ENCODE data around the gene FRMD8.

The FRMD8 gene

DNA sequence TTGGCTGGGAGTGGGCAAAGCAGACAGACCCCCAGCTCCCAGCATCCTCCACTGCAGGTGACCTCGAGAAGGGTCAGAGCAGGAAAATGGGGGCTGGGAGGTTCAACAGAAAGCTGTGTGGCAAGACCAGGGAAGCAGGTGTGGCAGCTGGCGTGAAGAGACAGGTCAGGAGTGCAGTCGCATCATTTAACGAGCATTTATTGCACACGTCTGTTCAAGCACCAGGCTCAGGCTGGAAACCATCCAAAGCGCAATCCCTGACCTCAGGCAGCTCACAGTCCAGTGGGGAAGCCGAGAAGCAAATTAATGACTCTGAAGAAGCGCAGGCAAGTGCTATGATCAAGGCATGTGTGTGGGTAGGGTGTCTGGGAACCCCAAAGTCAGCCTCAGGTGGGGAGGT is 11.4 kb upstream of the FRMD8 start:
- DNase-seq (ENCODE audit: low read depth, low spot score), result no peak

DNA sequence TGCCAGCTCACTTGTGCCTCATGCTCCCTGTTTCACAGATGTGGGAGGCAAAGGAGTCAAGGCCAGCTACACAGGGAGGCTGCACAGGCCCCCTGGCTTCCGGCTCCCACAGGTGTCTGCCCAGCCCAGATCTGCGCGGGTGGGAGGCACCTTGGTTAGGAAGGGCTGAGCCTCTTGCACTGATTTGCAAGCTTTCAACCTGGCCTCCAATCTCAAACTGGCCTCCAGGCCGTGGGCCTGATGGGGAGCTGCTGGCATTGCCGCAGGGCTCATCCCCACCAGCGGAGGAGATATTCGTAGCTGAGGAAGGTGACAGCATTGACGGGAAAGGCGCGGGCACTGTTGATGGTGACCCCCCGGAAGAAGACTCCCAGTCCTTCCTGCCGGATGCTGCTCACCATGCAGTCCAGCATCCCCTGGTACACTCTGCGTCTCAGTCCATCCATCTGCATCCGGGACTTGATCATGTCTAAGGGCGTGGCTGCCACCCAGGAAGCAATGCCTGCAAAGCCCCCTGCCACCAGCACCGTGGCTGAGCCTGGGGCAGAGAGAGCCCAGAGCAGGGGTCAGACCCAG is 10.2 kb upstream of the FRMD8 start:
- DNase-seq (ENCODE audit: low read depth, low spot score), result no peak

DNA sequence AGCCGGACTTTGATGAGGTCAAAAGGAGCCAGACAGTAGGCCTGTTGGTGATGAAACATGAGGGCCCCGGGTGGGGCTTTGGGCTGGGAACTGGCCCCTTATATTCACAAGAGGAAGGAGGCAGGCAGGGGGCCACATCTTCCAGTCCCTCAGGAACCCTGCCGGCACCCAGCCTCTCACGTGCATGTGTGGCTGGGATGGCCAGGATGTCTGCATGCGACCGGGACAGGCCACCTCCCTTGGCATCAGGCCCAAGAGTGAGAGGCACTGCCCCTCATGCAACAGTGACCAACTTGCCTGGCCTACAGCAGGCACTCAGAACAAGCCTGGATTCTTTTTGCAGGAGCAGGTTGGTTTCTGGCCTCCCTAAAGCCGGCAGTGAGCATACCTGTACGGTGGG is 9.4 kb upstream of the FRMD8 start:
- no peak for DNase-seq (ENCODE audit: low read depth, low spot score)

GRCh38 chr11:65377777-65378176 is 8.7 kb upstream of the FRMD8 start:
- no peak for DNase-seq (ENCODE audit: low read depth, low spot score)

DNA sequence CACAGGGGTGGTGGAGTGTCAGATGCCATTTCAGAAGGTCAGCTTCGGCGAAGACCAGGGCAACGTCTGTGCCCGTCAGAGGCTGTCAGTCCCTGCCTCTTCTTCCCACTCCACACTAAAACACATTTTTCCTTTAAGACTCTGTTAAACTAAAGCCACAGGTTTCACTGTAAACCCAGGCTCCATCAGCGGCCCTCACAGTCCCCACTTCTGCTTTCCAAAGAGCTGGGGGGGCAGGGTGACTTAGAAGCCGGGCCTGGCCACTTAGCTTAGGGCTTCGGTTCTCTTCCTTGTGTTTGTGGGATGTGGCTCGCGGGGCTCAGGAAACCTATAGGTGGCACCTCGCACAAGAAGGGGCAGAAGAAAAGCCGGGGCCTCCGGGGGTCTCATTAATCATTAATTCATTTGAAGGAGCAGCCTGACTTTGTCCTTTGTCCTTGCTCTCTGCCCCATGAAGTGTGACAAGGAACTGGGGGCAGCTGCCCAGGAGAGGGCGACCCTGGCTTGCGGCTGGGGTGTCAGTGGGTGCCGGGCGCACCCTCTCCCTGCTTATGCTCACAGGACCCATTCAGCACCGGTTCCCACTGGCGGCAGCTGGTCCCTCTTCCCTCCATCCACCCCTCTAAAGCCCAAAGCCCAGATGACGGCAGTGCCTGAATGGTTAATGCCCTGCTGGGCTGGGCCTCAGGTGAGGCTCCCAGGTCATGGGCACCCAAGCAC is 8.1 kb upstream of the FRMD8 start:
- DNase-seq (ENCODE audit: low read depth, low spot score), result no peak

- DNase-seq (ENCODE audit: low read depth, low spot score), result peak; percentile 22
Measured at GRCh38 chr11:65378928-65379638, 7.4 kb upstream of the FRMD8 start.

DNA sequence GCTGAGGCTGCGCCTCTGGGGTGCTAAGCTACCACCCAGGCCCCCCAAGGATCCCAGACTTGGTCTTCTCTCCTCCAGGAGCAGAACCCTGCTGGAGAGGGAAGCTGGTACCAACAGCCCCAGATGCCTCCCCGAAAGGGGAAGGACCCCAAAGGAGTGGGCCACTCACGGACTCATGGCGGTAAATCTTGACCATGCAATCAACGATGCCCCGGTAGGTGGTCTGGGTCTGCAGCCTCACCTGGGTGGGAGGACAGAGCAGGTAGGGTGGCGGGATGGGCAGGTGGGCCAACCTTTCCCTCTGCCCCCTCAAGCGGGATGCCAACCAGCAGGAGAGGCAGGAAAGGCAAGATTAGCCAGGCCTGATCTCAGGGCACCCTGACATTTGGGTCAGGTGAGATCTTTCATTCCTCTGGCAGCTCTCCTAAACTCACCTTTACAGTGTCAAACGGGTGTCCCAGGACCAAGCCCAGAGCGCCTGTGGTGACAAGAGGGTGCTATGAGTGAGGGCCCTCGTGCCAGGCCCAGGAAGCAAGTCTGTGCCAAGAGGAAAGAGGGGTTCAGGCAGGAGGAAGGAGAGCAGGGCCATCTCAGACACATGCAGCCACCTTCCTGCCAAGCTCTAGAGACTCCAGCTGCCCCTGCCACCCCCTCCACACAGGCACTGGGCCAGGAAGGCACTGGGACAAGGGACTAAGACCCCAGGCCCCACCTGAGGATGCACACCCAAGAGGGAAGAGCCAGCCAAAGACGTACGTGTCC is 6.6 kb upstream of the FRMD8 start:
- DNase-seq (ENCODE audit: low read depth, low spot score), result no peak

DNA sequence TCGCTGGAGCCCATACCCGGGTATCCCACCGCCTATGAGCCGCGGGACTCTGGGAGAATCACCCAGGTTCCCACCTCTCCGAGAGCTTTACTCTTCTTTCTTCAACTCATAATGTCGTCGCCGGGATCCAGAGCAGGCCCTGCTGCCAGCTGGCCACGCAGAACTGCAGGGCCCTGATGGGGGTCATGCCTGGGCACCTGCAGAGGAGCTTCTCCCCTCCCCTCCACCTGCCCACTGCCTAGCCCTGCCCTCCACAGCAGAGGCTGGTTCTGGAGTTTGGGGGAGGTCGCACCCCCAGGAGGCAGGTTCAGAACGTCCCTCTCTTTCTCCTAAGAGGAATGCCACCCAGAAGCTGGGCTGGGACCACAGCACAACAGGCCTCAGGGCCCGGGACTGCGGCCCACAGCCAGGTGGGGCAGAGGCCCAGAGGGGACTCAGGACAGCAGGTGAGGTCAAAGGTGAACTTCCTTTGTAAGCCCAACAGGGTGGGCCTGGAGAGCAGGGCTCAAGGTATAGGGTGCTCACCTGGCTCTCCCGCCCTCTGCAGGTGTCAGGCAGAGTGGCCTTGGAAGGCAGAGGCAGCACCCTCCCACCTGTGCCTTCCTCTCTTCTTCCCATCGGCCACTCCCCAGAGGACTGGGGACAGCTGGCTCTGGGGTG is 5.8 kb upstream of the FRMD8 start:
- no peak for DNase-seq (ENCODE audit: low read depth, low spot score)

DNA sequence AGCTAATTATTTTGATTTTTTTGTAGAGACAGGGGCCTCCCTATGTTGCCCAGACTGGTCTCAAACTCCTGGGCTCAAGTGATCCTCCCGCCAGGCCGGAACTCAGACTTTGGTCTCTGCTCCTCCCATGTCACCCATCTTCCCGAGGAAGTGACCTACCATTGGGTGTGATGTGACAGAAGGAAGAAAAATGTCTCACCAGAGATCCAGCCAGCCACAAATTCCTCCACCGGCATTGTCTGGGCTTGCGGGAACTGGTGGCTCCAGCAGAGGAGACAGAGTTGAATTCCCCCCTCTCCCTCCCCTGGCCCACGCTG is 4.8 kb upstream of the FRMD8 start:
- peak; percentile 85 for DNase-seq (ENCODE audit: low read depth, low spot score)

DNA sequence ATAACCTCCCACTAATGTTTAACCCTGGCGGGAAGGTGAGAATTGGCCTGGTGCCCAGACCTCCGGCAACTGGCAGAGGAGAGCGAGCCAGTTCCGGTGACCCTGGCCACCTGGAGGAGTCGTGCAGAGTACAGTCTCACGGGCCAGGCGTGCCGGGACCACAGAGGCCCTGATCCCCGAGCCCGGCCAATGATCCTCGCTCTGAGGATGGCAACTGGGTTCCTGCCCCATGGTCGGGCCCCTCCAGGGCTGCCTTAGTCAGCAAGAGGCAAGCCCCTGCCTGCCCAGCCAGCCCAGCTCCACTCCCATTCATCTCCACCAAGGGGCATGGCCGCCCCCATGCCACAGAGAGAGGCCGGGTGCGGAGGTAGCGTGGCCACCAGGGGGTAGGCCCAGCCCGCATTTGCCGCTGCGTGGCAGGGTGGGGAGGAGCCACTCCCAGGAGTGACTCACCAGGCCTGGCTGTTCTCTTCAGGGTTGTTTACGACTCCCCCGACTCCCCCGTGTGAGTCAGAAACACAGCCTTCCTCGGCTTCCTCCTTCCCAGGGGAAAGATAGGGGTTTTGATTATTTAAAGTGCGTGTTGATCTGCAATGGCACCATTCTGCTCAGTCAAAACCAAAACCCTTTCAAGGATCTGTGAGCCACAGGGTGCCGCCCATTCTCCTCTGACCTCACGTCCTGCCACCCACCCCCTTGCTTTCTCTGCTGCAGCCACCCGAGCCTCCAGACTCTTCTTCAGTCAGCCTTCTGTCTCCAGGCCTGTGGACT is 4.2 kb upstream of the FRMD8 start, which contains the start of gene SLC25A45:
Gene SLC25A45, minus strand, starts transcription at position 614 of the 771 bp plus-strand sequence. CDS start 695 bp downstream, outside the sequence.
- DNase-seq (ENCODE audit: low read depth, low spot score), result peak; percentile 98

DNA sequence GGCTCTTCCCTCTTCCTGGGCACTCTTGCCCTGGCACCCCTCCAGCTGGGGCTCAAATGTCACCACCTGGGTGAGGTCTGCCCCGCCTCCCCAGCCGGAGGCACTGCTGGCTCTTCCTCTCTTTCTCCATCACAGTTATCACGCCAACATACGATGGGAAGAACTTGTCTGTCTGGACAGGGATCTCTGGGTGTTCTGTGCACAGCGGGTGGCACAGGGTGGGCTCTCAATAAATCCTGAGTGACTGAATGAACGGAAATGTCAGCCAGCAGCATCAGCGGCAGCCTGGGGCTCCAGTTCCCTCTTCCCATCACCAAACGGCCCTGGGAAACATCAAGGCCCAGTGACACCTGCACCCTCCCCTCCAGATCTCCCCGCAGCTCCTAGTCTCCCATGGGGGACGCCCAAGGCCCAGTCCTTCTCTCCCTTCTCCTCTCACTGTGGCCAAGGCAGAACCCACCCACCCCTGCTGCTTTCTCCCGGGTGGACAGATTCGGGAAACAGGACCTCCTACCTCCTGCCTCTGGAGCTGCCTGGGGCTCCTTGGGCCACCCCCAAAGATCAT is 3.6 kb upstream of the FRMD8 start:
- DNase-seq (ENCODE audit: low read depth, low spot score), result no peak

DNA sequence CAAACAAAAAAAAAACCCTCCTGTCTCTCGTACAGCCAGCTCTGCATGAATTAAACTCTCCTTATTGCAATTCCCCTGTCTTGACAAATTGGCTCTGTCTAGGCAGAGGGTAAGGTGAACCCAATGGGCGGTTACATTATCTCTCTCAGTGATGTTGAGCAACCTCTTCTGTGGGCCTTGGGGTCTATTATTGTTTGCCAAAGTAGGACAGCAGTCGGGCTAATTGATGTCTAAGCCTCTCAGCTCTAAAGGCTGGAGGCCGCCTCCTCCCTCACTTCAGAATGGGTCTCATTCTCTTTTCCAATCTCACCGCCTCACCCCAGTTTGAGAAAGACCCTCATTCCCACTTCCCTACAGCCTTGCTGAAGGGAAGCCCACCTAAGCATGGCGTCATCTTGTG is 2.7 kb upstream of the FRMD8 start:
- DNase-seq (ENCODE audit: low read depth, low spot score), result no peak

DNA sequence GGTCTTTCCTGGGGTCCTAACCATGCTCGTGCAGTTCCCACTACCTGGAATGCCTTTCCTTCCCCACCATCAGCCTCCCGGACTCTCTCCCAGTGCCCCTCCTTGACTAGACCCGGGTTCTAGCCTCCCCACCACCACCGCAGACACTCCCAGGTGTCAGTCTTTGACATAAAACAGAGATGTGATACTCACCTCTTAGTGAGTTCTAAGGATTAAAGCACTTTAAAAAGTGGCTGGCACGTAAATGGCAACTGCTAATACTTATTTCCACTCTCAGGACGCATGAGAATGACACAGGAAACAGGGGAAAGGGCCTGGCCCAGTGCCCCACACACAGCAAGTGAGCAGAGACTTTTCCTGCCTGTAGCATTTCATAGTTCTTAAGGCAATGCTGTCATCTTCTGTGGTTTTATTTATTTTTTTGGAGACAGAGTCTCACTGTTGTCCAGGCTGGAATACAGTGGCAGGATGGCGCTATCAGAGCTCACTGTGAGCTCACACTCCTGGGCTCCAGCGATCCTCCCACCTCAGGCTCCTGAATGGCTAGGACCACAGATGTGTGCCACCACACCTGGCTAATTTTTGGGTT is 2.0 kb upstream of the FRMD8 start:
- no peak for DNase-seq (ENCODE audit: low read depth, low spot score)

DNA sequence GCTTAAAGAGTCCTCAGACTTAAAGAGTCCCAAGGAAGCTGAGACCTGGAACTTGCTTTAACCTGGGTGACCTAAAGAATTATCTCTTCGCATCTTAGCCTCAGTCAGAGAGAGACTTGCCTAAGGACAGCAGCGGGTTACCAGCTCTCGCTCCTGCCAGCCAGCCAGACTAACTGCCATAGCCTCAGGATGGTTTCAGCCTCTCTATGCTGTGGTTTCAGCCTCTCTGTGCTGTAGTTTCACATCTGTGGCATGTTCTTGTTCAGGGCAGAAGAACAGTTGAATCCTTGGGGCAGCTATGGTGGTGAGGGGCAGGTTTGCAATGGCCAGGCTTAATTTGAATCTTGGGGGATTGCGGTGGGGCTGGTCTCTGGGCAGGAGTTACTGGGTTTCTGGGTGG is 2.3 kb downstream of the FRMD8 start:
- DNase-seq (ENCODE audit: low read depth, low spot score), result no peak

DNA sequence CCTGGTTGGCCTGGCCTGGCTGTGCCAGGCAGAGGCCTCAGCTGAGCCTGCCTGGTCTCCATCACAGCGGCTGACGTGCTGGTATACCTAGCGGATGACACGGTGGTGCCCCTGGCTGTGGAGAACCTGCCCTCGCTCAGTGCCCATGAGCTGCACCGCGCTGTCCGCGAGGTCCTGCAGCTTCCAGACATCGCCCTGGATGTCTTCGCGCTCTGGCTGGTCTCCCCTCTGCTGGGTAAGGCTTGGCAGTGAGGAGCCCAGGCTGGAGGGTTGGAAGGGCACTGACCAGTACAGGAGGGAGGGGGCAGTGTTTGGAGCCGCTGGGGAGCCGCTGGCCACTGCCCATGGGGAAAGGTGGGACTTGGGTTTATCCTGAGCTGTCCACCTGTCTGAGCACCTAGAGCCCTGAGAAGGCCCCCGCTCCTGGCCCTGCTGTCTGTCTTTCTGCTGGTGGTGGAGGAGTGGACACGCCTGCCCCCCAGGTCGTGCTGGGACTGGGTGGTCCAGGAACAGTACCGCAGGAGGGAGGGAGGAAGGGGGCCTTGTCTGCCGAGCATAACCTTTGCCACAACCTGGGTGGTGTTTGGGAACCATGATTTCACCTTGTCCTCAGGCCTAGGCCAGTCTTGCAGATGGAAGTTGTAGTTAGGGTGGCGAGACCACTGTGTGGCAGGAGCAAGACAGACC is 3.0 kb downstream of the FRMD8 start:
- no peak for DNase-seq (ENCODE audit: low read depth, low spot score)

DNA sequence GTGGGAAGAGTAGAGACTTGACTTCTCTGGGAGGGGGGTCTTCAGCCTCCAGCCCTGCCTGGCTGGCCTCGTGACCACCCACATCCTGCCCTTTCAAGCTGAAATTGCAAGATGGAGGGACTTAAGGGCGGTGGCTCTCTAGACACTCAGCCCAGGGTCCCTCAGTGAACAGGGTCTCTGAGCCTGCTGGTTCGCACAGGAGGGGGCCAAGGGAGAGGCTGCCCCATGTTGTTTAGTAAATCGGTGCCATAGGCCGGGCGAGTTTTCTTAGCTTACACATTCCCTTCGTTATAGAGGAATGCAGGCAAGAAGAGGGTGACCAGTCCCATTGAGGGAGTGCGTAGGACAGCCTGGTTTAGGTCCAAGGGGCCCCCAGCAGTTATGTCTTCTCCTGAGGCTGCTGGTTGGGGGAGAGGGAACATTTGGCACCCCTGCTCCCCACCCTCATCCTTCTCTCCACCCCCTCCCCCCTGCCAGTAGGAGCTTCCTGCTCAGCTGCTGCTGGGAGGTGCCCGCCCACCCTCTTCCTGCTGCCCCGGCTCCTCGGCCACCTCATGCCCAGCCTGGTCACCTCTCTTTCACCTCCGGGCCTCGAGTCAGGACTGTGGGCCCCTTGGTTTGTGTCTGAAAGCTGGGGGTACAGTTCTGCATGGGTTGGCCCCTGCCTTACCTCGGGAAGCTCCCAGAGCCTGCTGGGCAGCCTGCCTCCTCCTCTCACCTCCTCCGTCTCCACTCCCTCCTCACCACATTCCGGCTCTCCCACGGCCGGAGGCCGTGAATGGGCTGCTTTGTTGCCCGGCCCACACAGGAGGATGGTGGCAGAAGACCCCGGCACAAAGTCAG is 3.9 kb downstream of the FRMD8 start:
- DNase-seq (ENCODE audit: low read depth, low spot score), result peak; percentile 68

GRCh38 chr11:65390996-65391395 is 4.6 kb downstream of the FRMD8 start:
- DNase-seq (ENCODE audit: low read depth, low spot score), result peak; percentile 47

- DNase-seq (ENCODE audit: low read depth, low spot score), result no peak
Measured at GRCh38 chr11:65392186-65392829, 5.9 kb downstream of the FRMD8 start.
